Cerebellar cortex (tissue), 1 donor: ENCODE data around the gene LPCAT3.

Experiments
- DNase-seq: peaks from one replicate; pipeline ENCODE4 v3.0.0-alpha.2; 2015; ENCODE audit warnings: low spot score

LPCAT3 gene

DNA sequence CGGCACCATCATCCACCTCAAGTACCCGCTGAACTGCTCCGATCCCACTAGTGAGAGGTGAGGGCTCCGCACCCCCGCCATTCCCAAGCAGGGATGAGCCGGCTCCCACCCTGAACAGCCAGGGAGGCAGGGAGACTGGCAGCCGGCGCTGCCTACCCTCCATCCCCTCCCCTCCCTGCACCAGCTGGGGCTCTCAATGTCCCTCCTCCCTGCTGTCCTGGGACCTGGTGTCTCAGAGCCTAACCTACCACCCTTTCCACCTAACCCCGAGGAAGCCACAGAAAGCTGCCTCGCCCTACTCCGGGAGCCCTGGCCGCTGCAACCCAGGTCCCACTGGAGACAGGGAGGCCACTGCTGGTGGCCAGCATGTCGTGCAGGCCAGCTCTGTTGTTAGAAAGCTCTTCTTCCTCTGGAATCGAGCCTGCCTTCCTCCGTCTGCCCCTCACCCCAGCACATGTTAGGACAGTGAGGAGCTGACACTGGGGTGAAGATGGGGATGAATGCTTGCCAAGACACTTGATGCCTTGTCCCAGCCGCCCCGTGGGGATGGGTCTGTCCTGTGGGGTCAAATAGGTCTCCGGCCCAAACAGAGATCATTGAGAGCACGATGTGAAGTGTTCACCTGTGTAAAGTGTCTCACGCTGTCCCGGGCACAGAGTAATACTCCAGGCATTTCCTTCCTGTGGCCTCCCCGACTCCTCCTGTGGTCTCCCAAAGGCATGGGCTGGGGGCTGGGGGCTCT is 66.0 kb downstream of the LPCAT3 start:
- DNase-seq = no peak

DNA sequence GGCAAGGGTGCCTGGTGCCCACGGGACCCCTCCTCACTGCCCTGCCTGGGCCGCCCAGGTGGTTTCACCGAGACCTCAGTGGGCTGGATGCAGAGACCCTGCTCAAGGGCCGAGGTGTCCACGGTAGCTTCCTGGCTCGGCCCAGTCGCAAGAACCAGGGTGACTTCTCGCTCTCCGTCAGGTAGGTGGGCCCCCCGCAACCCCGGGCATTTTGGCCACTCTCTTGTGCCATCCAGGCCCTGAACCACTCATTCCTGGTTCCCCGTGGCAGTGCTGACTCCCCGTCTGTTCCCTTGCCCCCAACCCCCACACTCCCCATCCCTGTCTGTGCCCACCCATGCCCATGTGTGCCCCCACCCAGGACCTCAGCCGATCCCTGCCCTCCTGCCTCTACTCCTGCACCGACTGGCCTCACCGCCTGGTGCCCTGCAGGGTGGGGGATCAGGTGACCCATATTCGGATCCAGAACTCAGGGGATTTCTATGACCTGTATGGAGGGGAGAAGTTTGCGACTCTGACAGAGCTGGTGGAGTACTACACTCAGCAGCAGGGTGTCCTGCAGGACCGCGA is 66.6 kb downstream of the LPCAT3 start:
- DNase-seq = no peak

DNA sequence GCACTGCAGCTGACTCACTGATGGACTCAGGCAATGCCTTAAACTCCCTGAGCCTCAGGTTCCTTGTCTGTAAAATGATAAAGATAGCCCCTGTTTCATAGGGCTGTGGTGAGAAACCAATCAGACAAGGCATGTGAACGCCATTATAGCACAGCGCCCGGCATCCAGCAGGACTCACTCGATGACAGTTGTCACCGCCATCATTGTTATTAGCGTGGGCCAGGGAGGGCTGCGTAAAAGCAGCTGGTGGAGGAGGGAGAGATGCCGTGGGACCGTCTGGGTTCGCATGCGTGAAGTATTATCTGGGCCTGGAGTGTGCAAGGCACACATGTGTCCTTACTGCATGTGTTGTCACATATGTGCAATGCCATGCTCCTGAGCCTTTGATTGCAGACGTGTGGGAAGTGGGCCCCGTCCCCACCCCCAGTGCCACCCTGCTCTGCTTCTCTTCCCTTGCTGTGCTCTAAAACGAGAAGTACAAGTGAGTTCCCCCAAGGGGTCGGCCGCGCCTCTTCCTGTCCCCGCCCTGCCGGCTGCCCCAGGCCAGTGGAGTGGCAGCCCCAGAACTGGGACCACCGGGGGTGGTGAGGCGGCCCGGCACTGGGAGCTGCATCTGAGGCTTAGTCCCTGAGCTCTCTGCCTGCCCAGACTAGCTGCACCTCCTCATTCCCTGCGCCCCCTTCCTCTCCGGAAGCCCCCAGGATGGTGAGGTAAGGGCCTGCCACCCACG is 67.3 kb downstream of the LPCAT3 start, which contains the start of gene PTPN6:
TSS of gene PTPN6 (plus strand) at position 546 of the 730 bp plus-strand sequence. CDS start at position 703, 157 bp downstream.
- no peak for DNase-seq

DNA sequence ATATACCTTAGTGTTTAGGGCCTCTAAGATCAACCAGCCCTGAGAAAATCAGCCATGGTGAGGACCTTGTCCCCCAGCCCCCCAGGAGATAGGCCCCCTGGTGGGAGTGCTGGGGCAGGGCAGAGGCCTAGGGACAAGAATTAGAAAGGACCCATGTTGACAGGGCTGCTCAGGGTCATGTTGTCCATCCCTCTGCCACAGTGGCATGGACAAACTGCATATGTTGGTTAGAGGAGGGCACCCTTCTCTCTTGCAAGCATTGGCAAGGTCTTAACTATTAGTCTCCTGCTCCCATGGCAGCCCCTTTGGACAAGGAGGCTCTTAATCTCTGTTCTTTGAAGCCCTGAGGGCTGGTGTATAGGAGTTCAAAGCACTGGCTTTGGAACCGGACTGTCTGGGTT is 67.9 kb downstream of the LPCAT3 start:
- no peak for DNase-seq

DNA sequence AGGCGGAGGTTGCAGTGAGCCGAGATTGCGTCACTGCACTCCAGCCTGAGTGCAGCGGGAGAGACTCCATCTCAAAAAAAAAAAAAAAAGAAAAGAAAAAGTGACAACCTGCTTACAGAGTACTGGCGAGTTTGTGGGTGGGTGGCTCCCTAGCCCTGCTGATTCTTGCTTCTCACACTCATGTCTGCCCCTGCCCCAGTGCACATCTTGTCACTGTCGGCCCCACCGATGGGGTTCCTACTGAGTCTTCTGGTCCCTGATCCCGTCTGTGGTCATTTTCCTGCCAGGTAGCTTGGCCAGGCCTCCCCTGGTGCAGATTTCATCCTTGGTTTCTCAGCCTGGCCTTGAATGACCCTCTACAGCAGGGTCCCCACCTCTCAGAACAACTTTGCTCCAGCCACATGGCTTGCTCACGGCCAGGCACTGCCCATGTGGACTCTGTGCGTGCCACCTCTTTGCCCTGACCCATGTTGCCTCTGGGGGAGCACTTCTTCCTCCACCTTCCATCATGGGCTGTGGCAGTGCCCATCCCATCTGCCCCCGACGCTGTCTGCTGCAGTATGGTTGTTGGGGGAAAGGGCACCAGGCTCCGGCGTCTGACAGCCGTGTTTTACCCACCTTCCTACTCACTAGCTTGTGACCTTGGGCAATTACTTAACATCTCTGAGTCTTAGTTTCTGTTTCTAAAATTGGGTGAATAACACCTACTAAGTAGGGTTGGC is 69.2 kb downstream of the LPCAT3 start:
- DNase-seq = no peak

DNA sequence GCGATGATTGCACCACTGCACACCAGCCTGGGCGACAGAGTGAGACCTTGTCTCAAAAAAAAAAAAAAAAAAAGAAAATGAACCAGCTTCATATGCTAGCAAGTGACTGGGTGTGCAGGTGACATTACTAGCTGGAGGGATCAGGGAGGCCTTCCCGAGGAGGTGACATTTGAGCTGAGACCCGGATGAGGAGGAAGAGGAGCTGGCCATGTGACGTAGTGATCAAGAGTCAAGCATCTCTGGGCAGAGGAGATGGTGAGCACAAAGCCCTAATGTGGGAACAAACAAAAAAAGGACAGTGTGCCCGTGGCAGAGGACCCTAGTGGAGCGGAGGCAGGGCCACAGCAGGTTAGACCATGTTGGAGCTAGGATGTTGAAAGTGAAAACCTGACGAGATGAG is 70.7 kb downstream of the LPCAT3 start:
- no peak for DNase-seq

DNA sequence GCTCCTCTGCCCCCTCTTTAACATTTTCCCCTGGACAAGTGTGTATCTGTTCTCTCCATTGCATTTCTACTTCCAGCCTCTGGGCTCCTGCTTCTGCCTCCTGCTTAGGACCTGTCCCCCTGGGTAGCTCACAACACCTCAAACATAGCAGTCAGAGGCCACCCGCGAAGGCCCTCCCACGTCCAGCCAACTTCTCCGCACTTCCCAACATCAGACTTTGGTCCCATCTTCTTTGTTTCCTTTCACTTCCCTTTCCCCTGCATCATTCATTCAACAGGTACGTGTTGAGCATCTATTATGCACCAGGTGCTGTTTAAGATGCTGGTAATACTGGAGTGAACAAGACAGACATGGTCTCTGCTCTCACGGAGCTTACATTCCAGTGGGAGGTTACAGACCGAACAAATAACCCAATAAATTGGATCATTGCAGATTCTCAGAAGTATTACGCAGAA is 71.3 kb downstream of the LPCAT3 start:
- no peak for DNase-seq

DNA sequence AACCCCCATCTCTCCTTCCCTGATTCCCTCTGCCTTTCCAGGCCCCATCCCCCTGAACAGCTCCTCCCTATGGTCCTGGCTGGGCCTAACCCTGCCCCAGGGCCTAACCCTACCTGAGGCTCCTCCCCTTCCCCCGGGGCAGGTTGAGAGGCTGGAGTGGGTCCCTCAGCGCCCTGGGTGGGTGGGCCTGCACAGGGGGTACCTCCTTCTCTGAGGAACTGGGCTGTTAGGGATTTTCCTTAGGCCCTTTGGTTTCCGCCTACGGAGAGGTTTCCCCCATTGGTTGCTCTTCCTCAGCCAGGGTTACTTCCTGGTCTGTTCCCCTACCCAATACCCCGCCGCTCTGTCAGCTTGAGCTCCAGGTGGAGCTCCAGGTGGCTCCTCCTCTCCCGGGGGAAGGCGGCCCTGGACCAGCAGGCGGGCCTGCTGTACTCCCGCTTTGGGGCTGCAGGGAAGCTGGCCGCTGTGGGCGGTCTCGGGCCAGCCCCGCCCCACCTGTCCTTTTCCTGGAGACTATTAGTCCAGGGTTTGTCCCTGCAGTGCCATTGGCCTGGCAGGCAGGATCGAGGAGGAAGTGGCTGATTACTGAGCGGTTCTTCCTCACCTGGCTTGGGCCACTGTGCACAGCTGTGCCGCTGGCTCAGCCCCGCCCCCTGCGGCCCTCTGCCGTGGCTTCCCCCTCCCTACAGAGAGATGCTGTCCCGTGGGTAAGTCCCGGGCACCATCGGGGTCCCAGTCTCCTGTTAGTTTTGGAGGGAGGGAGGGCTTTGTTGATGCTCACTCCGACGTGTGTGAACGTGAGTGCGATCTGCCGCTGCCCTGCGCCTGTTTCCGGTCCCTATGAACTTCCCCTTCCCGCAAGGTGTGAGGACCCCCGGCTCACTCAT is 72.0 kb downstream of the LPCAT3 start:
- peak; percentile 86 for DNase-seq

DNA sequence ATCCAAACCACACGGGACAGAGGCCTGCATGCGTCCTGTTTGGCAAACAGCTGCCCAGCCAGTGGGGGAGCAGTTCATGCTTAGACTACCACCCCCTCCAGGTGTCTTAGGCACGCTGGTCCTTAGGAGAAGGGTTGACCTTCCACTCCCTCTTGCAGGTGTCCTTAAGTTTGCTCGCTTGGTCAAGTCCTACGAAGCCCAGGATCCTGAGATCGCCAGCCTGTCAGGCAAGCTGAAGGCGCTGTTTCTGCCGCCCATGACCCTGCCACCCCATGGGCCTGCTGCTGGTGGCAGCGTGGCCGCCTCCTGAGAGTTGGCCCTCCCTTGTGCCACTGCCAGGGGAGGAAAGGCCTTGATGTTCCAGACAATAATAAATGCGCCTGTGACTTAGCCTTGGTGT is 72.7 kb downstream of the LPCAT3 start:
- no peak for DNase-seq

DNA sequence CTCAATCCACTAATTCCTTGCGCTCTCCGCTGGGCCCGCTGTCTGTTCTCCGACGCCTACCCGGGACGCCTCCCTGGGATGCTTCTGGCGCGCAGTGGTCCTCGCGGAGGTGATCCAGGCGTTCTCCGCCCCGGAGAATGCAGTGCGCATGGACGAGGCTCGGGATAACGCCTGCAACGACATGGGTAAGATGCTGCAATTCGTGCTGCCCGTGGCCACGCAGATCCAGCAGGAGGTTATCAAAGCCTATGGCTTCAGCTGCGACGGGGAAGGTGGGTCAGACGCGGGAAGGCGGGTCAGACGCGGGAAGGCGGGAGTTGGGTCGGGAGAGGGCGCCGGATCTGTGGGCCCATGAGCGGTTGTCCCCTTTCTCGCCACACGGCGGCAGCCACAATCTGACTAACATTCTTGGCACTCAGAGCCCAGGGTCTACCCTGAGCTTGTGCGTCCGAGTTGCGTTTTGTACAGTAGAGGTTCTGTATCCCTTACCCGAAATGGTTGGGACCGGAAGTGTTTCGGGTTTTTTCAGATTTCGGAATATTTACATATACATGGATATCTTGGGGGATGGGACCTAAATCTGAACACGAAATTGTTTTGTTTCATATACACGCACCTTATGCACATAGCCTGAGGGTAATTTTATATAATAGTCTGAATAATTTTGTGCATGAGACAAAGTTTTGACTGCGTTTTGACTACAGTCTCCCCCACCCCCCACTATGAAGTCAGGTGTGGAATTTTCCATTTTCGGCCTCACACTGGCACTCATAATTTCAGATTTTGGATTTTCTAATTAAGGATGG is 73.7 kb downstream of the LPCAT3 start:
- DNase-seq = peak; percentile 96

DNA sequence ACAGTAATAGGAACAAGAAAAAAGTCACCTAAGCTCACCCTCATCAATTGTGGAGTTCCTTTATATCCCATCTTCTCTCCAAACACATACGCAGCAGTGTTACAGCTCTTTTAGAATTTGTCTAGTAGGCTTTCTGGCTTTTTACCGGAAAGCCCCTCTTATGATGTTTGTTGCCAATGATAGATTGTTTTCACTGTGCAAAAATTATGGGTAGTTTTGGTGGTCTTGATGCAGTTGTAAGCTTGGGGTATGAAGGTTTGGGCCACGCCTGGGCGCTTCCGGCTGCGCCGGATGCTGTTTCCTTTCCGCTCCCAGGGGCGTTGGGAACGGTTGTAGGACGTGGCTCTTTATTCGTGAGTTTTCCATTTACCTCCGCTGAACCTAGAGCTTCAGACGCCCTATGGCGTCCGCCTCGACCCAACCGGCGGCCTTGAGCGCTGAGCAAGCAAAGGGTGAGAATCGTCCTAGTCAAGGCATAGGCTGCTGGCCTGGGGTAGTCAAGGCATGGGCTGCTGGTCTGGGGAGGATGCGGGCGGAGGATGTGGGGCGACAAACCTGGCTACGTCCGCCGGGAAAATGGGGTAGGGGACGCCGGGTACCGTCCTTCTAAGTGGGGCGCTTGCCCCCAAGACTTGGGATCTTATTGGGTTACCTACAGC is 74.4 kb downstream of the LPCAT3 start, which contains the start of the genes C12orf57 and RNU7-1:
TSS of gene C12orf57 (plus strand) at position 301 of the 659 bp plus-strand sequence. CDS start at position 401, 100 bp downstream.
TSS of gene RNU7-1 (plus strand) at position 95 of the 659 bp plus-strand sequence.
- peak; percentile 94 for DNase-seq

DNA sequence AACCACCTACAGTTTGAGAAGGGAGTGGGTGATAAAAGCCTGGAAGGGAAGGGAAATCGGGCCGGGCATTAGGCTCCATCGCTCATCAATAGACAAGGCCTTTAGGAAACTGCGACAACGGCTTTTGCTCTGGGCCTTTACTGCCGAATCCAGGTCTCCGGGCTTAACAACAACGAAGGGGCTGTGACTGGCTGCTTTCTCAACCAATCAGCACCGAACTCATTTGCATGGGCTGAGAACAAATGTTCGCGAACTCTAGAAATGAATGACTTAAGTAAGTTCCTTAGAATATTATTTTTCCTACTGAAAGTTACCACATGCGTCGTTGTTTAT is 74.9 kb downstream of the LPCAT3 start:
- peak; percentile 99 for DNase-seq

DNA sequence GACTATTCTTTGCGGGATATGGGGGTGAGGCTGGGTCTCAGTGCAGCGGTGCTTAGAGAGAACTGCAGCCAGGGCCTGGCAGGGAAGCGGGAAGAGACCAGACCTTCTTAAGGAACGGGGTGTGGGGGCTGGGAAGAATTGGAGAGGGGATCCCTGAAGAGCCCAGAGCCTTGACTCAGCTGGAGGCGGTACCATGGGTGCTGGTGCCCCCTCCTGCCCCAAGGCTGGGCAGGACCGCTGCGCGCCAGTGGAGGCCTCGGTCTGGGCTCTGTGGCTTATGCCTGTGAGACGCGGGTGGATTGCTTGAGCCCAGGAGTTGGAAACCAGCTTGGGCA is 76.0 kb downstream of the LPCAT3 start:
- DNase-seq = no peak

DNA sequence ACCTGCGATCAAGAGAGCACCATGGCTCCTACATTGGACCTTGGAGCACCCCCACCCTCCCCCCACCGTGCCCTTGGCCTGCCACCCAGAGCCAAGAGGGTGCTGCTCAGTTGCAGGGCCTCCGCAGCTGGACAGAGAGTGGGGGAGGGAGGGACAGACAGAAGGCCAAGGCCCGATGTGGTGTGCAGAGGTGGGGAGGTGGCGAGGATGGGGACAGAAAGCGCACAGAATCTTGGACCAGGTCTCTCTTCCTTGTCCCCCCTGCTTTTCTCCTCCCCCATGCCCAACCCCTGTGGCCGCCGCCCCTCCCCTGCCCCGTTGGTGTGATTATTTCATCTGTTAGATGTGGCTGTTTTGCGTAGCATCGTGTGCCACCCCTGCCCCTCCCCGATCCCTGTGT is 76.5 kb downstream of the LPCAT3 start:
- no peak for DNase-seq

DNA sequence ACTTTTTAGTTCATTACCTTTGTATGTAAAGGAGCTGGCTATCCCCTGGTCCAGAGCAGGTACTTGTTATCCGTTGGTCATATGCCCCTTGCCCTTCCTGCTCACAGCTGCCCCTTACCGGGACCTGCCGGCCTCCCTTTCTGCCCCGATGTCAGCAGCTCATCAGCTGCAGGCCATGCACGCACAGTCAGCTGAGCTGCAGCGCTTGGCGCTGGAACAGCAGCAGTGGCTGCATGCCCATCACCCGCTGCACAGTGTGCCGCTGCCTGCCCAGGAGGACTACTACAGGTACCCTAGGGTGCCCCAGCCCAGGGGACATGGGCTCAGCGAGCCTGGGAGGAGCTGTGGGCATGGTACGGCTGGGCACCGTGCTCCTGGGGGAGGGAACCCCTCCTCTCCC is 77.0 kb downstream of the LPCAT3 start:
- no peak for DNase-seq

DNA sequence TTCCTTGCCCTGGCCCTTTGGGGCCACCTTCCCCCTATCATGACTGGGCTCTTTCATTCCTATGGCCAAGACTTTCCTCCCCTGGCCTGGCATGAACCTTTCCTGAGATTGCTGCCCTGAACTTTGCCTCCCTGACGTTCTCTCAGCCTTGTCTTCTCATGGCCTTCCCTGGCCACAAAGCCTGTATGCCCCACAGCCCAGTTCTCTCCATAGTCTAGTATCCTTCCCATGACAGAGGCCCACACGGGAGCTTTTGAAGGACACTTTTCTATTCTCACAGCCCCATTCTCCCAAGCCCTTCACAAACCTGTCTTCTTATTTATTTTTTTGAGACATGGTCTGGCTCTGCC is 79.1 kb downstream of the LPCAT3 start:
- DNase-seq = no peak

DNA sequence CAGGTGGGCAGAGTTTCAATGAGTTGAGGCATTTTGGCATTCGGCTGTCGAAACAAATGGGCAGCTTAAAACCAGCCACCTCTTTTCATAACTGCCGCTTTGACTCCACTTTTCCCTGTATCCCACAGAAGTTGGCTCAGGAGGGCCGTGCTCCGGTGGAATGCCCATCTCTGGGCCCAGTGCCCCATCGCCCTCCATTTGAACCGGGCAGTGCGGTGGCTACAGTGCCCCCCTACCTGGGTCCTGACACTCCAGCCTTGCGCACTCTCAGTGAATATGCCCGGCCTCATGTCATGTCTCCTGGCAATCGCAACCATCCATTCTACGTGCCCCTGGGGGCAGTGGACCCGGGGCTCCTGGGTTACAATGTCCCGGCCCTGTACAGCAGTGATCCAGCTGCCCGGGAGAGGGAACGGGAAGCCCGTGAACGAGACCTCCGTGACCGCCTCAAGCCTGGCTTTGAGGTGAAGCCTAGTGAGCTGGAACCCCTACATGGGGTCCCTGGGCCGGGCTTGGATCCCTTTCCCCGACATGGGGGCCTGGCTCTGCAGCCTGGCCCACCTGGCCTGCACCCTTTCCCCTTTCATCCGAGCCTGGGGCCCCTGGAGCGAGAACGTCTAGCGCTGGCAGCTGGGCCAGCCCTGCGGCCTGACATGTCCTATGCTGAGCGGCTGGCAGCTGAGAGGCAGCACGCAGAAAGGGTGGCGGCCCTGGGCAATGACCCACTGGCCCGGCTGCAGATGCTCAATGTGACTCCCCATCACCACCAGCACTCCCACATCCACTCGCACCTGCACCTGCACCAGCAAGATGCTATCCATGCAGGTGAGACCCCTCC is 79.7 kb downstream of the LPCAT3 start:
- no peak for DNase-seq

DNA sequence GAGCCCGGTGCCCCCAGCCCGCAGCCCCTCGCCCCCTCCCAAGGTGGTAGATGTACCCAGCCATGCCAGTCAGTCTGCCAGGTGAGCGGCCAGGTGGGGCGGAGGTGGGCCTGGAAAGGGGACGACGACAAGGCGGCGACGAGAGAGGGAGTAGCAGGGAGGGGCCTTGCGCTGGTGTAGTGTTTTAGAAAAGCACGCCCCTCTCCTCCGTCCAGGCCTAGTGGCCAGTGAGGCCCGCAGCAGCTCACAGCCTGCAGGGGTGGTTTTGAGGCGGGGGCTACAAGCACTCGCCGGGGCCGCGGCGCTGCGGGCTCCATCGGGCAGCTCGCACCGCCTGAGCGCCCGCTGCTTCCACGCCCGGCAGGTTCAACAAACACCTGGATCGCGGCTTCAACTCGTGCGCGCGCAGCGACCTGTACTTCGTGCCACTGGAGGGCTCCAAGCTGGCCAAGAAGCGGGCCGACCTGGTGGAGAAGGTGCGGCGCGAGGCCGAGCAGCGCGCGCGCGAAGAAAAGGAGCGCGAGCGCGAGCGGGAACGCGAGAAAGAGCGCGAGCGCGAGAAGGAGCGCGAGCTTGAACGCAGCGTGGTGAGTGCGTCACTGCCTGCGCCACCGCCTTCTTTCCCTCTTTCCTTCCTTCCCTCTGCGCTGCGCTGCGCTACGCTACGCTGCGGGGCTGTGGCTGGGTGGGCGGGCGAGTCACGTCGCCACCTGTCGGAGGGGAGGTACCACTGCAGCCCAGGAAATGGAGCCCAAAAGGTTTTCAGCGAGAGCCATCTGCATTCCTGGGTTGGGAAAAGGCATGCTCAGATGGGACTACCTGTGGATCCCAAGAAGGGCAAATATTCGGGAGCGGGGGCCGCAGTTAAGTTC is 80.6 kb downstream of the LPCAT3 start:
- peak; percentile 97 for DNase-seq
